Fibroblast of mammary gland (primary cell): ENCODE measurements around the gene TAC3.

ENCODE experiments used
- DNase-seq: peaks from one replicate; pipeline ENCODE4 v3.0.0-alpha.2; 2010; ENCODE audit warnings: low read depth
- H3K4me3 ChIP-seq: 2 replicates; pipeline ENCODE4 v1.5.1; 2011; ENCODE audit warnings: low read depth, mild to moderate bottlenecking, low read length, moderate library complexity; ENCODE audit not compliant: control insufficient read depth
- CTCF ChIP-seq: conservative IDR thresholded peaks from 2 replicates; pipeline ENCODE4 v1.5.1; 2011; ENCODE audit warnings: low read depth, low read length, inconsistent platforms; ENCODE audit not compliant: control insufficient read depth, insufficient read depth

TAC3 gene

DNA sequence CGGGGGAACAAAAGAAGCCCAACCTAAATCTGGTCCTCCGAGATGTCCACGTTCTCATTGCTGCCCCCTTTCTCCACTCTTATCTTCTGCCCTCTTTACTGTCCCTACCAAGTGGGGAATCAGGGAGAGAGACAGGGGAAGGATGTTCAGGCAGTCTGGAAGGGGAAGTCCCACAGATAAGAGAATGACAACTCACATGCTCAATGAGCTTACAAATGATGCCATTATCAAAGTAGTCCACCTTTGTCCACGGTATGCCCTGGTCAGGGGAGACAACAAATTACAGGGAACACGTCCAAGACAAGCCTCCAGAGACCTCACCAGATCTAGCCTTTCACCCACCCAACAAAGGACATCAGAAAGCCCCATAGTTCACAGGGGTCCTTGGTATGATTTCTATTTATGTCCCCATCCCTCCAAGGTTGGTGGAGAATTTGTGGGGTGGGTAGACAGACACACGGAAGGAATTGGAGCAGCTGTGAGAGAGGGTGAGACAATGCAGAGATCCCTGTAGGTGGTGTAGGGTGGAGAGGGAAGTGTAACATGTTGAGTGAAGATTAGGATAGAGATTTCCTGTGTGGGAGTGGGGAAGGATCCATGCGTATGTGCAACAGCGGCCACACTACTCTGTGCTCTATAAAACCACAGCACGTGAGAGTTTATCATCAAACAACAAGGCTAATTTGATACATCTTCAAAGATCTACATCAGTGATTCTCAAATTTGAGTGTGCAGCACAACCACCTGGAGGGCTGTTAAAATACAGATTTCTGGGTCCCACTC lies 22.9 kb upstream of the TAC3 start:
- DNase-seq = no peak
- no peak overlapping the region for H3K4me3 ChIP-seq
- TF ChIP-seq CTCF = no peak

GRCh38 chr12:57037264-57037663 lies 20.9 kb upstream of the TAC3 start:
- no peak for DNase-seq
- no peak for TF ChIP-seq CTCF
- H3K4me3 ChIP-seq = no peak overlapping the region

DNA sequence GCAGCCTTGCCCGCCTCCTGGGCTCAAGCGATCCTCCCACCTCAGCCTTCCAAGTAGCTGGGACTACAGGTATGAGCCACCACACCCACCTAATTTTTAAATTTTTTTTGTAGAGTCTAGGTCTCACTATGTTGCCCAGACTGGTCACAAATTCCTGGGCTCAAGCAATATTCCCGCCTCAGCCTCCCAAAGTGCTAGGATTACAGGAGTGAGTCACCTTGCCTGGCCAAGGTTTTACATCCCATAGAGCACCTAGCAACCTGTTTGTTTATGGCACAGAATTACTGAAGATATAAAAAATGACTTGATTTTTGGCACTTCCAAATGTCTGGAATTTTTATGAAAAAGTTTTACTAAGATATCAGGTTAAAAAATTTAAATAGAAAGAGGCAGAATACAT lies 17.1 kb upstream of the TAC3 start:
- no peak overlapping the region for H3K4me3 ChIP-seq
- no peak for DNase-seq
- TF ChIP-seq CTCF = no peak

DNA sequence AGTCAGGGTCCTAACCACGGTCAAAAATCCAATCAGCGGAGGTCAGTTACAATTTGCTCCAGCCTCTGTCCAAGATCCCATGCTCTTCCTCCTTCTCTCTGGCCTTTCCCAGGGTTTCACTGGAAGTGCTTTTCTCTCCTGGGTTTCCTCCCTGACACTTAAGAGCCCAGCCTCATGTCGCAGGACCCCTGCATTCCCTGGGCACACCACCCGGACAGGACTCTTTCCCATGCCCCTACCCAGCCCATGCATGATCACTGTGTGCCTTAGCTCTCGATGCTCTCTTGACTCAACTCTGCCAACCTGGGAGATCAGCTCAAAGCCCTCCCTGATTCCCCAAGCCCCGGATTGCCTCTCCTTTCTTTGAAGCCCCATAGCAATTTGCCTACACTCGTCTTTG lies 15.5 kb upstream of the TAC3 start:
- no peak for DNase-seq
- no peak overlapping the region for H3K4me3 ChIP-seq
- TF ChIP-seq CTCF = no peak

DNA sequence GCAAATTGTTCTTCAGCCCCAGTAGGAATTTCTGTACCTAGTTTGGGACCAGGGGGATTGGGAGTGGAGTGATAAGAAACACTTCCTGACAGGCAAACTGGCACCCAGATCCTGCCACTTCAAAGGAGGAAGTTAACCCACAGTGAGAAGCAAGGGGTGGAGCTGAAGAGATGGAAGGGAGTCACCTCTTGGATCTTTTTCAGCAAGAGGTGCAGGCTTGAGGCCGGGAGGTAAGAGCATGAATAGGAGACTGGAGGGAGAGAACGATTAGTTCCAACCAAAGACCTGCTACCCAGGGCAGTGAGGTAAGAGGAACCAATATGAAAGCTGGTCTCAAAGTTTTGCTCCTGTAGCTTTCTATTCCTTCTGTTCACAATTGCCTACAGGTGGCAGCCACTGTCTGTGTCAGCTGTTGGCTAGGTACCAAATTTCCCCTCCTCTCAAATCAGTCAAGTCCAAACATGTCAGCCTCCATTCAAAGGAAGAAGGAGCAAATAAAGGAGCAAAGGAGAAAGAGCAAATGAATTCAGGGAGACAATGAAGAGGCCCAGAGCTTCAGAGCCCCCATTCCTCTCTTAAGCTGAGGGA lies 14.9 kb upstream of the TAC3 start:
- DNase-seq = no peak
- TF ChIP-seq CTCF = no peak
- no peak overlapping the region for H3K4me3 ChIP-seq

DNA sequence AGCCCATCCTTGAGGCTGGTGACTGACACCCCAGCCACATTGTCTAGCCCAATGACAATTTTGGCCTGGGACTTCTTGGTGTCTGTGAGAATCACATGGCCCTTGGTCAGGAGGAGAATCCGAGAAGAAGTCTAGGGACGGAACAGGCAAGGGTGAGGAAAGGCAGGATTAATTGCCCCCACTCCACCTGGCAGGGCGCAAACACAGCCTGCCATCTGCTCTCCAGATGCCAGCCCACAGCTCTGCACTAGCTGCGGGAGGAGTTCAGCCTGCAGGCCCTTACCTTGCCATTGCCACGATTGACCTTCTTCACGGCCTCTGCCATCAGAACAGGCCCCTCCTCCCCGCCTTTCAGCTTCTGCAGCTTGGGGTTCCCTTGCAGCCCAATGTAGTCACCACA lies 13.1 kb upstream of the TAC3 start:
- H3K4me3 ChIP-seq = no peak overlapping the region
- no peak for DNase-seq
- TF ChIP-seq CTCF = no peak
